Loucy (cell line): ENCODE results near the gene TNFSF13B.

Experiments
- H2AFZ ChIP-seq: fragments of 200-600 bp; sonication (generic); 2 replicates; pipeline ENCODE4 v1.6.0; 2016; ENCODE audit warnings: antibody characterized with exemption, mild to moderate bottlenecking, low read length, moderate library complexity
- H3F3A ChIP-seq: fragments of 200-600 bp; 2 replicates; pipeline ENCODE4 v1.6.0; 2016; ENCODE audit warnings: antibody characterized with exemption, low read depth, mild to moderate bottlenecking
- H3K27me3 ChIP-seq: fragments of 200-600 bp; sonication (generic); 2 replicates; pipeline ENCODE4 v1.6.1; 2014; ENCODE audit warnings: low read length, mild to moderate bottlenecking; ENCODE audit not compliant: insufficient read depth, poor library complexity, severe bottlenecking
- H3K36me3 ChIP-seq: fragments of 200-600 bp; sonication (generic); 2 replicates; pipeline ENCODE4 v1.6.1; 2016; ENCODE audit warnings: low read length; ENCODE audit not compliant: insufficient read depth
- H3K4me1 ChIP-seq: fragments of 200-600 bp; sonication (generic); 2 replicates; pipeline ENCODE4 v1.5.1; 2014; ENCODE audit warnings: low read length, mild to moderate bottlenecking; ENCODE audit not compliant: insufficient read depth, poor library complexity, severe bottlenecking
- H3K4me2 ChIP-seq: fragments of 200-600 bp; sonication (generic); 2 replicates; pipeline ENCODE4 v1.6.0; 2014; ENCODE audit warnings: antibody characterized with exemption, low read length, low read depth, mild to moderate bottlenecking; ENCODE audit not compliant: poor library complexity, severe bottlenecking
- H3K4me3 ChIP-seq: fragments of 200-600 bp; sonication (generic); 2 replicates; pipeline ENCODE4 v1.5.1; 2014; ENCODE audit warnings: low read length, mild to moderate bottlenecking, mixed read lengths; ENCODE audit not compliant: poor library complexity, severe bottlenecking
- H3K79me2 ChIP-seq: fragments of 200-600 bp; sonication (generic); 2 replicates; pipeline ENCODE4 v1.6.1; 2014; ENCODE audit warnings: low read length; ENCODE audit not compliant: insufficient read depth
- H3K9ac ChIP-seq: fragments of 200-600 bp; sonication (generic); 2 replicates; pipeline ENCODE4 v1.6.0; 2014; ENCODE audit warnings: mild to moderate bottlenecking, low read depth, low read length, moderate library complexity; ENCODE audit not compliant: poor library complexity, severe bottlenecking
- H3K9me2 ChIP-seq: fragments of 200-600 bp; sonication (generic); replicated peaks from 2 replicates; pipeline ENCODE4 v1.6.1; 2016; ENCODE audit warnings: low read depth, low read length, mixed read lengths
- H3K9me3 ChIP-seq: fragments of 200-600 bp; sonication (generic); 2 replicates; pipeline ENCODE4 v1.6.1; 2014; ENCODE audit warnings: mild to moderate bottlenecking, antibody characterized with exemption, low read length, low read depth; ENCODE audit not compliant: insufficient read depth
- H4K20me1 ChIP-seq: fragments of 200-600 bp; sonication (generic); 2 replicates; pipeline ENCODE4 v1.6.0; 2014; ENCODE audit warnings: antibody characterized with exemption, low read length, mild to moderate bottlenecking; ENCODE audit not compliant: insufficient read depth, poor library complexity, severe bottlenecking
- EZH2phosphoT487 ChIP-seq: fragments of 200-600 bp; IDR thresholded peaks from 2 replicates; pipeline ENCODE4 v1.6.1; 2018; ENCODE audit warnings: antibody characterized with exemption, mild to moderate bottlenecking, moderate library complexity, borderline replicate concordance
- TF ChIP-seq, protein P1 (sequence below): fragments of 200-600 bp; sonication (generic); conservative IDR thresholded peaks from 2 replicates; pipeline ENCODE4 v1.5.1; 2014; ENCODE audit warnings: mild to moderate bottlenecking, antibody characterized with exemption, low read length

TNFSF13B gene

DNA sequence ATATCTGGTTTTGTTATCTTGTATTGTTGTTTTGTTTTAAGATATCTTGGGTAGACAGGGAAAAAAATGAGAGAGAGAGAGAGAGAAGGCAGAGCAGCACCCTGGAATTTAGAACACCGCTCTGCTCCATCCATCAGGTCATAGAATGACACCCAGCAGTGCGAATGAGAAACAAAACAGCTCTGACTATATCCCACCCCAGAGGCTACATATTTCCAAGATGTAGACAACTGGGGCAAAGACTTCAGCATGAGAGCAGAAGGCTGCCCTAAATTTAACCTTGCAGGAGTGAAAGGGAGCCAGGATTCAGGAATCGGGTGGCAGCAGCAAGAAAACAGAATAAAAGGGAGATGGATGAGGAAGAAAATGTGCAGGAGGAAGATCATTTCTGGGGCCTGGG lies 46.5 kb downstream of the TNFSF13B start:
- Histone ChIP-seq H3K9me2 (no peaks in the 10 kb centered on the region), H3K9me3 (no peaks in the 10 kb centered on the region), H3K36me3 (no peaks in the 10 kb centered on the region), H3K4me2 (no peak overlapping the region), H4K20me1 (no peaks in the 10 kb centered on the region), H3K79me2 (no peaks in the 10 kb centered on the region), H3K27me3 (no peaks in the 10 kb centered on the region), H2AFZ (no peak overlapping the region), H3K4me3 (no peak overlapping the region), H3F3A (no peaks in the 10 kb centered on the region), H3K4me1 (no peaks in the 10 kb centered on the region), H3K9ac (no peak overlapping the region)
- no peak for TF ChIP-seq EZH2phosphoT487
- TF ChIP-seq, protein P1, sequence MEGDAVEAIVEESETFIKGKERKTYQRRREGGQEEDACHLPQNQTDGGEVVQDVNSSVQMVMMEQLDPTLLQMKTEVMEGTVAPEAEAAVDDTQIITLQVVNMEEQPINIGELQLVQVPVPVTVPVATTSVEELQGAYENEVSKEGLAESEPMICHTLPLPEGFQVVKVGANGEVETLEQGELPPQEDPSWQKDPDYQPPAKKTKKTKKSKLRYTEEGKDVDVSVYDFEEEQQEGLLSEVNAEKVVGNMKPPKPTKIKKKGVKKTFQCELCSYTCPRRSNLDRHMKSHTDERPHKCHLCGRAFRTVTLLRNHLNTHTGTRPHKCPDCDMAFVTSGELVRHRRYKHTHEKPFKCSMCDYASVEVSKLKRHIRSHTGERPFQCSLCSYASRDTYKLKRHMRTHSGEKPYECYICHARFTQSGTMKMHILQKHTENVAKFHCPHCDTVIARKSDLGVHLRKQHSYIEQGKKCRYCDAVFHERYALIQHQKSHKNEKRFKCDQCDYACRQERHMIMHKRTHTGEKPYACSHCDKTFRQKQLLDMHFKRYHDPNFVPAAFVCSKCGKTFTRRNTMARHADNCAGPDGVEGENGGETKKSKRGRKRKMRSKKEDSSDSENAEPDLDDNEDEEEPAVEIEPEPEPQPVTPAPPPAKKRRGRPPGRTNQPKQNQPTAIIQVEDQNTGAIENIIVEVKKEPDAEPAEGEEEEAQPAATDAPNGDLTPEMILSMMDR, result no peak

DNA sequence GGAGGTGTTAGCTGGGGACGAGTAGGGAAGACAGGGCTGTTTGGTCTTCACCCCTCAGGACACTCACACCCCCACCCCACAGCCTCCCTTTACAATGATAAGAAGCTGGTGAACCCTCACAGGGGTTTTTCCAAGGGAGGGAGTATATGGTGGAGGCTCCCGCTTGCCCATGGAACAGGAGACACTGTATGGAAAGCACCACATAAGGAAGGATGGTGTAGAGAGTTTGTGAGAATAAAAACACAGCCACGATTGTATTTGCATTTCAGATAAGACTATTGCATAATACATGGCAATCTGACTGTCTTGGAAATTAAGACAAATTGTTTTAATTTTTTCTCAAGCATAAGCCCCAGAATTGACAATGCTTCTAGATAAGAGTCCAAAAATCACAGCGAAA lies 46.9 kb downstream of the TNFSF13B start:
- Histone ChIP-seq H3K36me3 (no peaks in the 10 kb centered on the region), H4K20me1 (no peaks in the 10 kb centered on the region), H3K4me3 (no peak overlapping the region), H2AFZ (no peak overlapping the region), H3K27me3 (no peaks in the 10 kb centered on the region), H3K79me2 (no peaks in the 10 kb centered on the region), H3K9ac (no peak overlapping the region), H3K9me2 (no peaks in the 10 kb centered on the region), H3K9me3 (no peaks in the 10 kb centered on the region), H3F3A (no peaks in the 10 kb centered on the region), H3K4me1 (no peaks in the 10 kb centered on the region), H3K4me2 (no peak overlapping the region)
- TF ChIP-seq, protein P1, result no peak
- no peak for TF ChIP-seq EZH2phosphoT487

DNA sequence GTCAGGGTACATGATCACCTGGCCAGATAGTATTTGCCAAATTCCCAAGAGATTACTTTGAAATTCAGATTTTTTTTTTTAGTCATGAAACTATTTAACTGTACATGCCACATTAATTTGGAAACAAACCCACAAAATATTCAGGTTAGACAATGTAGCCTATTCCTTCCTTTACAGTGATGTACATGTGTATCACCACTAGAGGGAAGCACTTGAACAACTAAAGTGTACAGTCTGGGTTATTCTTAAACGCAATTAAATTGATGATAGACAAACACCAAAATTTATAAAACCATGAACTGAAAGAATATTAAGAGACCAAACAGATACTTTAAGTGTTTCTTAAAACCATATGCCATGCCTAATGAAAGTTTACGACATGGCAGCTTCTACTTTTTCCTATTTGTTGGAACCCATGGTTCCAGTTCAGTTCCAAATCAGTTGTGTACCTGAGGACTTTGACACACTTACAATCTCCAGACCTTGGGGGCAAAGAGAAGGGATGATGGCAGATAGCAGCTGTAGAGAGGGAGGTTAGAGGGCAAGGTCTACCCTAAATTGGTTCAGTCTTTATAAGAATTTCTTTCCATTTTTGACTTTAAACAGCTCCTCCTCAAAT lies 52.8 kb downstream of the TNFSF13B start:
- Histone ChIP-seq H3K79me2 (no peaks in the 10 kb centered on the region), H3K4me2 (no peak overlapping the region), H3K4me1 (no peaks in the 10 kb centered on the region), H3K4me3 (no peak overlapping the region), H2AFZ (no peak overlapping the region), H3K9me2 (no peaks in the 10 kb centered on the region), H4K20me1 (no peaks in the 10 kb centered on the region), H3F3A (no peaks in the 10 kb centered on the region), H3K9me3 (no peaks in the 10 kb centered on the region), H3K36me3 (no peaks in the 10 kb centered on the region), H3K27me3 (no peaks in the 10 kb centered on the region), H3K9ac (no peak overlapping the region)
- TF ChIP-seq EZH2phosphoT487, result no peak
- TF ChIP-seq, protein P1, result peak; percentile 86
